Frontal cortex (tissue), 4 donors: Measurements from ENCODE around the gene ARHGAP28. TPM values are rescaled to one million over a fixed set of nuclear protein-coding genes. Genes with fewer than 3 reads are reported as not detected.
"Not testable (repeated sequence)": the region's sequence is repeated elsewhere in the genome, so short reads cannot be mapped to it uniquely, and the experiment has no call there.

ENCODE experiments used
- DNase-seq, 2 donors: peaks; one replicate each; pipeline ENCODE4 v3.0.0; 2012; ENCODE audit warnings: low spot score in 2 of 2
- FAIRE-seq: peaks from 2 replicates; lab custom pipeline; 2012; peaks lifted over from hg19 to GRCh38; lab: Jason Lieb, UNC
- total RNA-seq: library from RNA; depleted of rRNA; stranded (reverse); fragments of >200 nt; gene quantifications from one replicate; pipeline ENCODE4 v1.2.3, GENCODE V29; 2014
- donor health status: control.
- donor health status: control.
- donor health status: control.

ARHGAP28 gene
- total RNA-seq, 1 donor from 2014 or later: 15.9 TPM

GRCh38 chr18:6800309-6800708, 70.8 kb downstream of the ARHGAP28 start:
- DNase-seq, FAIRE-seq: not testable (repeated sequence)

- DNase-seq: no peak
- no peak for FAIRE-seq
Measured at GRCh38 chr18:6807515-6808257, 78.2 kb downstream of the ARHGAP28 start.

- FAIRE-seq (no peak), DNase-seq (no peak)
Measured at GRCh38 chr18:6810191-6810590, 80.7 kb downstream of the ARHGAP28 start.

GRCh38 chr18:6811816-6812215, 82.3 kb downstream of the ARHGAP28 start:
- no peak for DNase-seq
- FAIRE-seq: no peak

GRCh38 chr18:6814882-6815425, 85.4 kb downstream of the ARHGAP28 start:
- no peak for FAIRE-seq
- DNase-seq: no peak

GRCh38 chr18:6816154-6816553, 86.6 kb downstream of the ARHGAP28 start:
- DNase-seq (no peak), FAIRE-seq (no peak)

- DNase-seq: no peak
- FAIRE-seq: no peak
Measured at GRCh38 chr18:6819332-6819731, 89.8 kb downstream of the ARHGAP28 start.

GRCh38 chr18:6820314-6820713, 90.8 kb downstream of the ARHGAP28 start:
- FAIRE-seq: no peak
- no peak for DNase-seq

GRCh38 chr18:6821356-6821755, 91.8 kb downstream of the ARHGAP28 start:
- no peak for FAIRE-seq
- no peak for DNase-seq

GRCh38 chr18:6827161-6827560, 97.6 kb downstream of the ARHGAP28 start:
- DNase-seq, FAIRE-seq: not testable (repeated sequence)

GRCh38 chr18:6827566-6827965, 98.0 kb downstream of the ARHGAP28 start:
- not testable (repeated sequence) for FAIRE-seq

GRCh38 chr18:6830916-6831315, 101.4 kb downstream of the ARHGAP28 start:
- no peak for DNase-seq
- no peak for FAIRE-seq

More at GRCh38 chr18:6827566-6827965, 98.0 kb downstream of the ARHGAP28 start:
- DNase-seq: not testable (repeated sequence)

- DNase-seq: no peak
- FAIRE-seq: no peak
Measured at GRCh38 chr18:6835345-6835744, 105.8 kb downstream of the ARHGAP28 start.

GRCh38 chr18:6836331-6836730, 106.8 kb downstream of the ARHGAP28 start:
- FAIRE-seq (no peak), DNase-seq (no peak)

- no peak for FAIRE-seq
- DNase-seq: no peak
Measured at GRCh38 chr18:6837904-6838303, 108.4 kb downstream of the ARHGAP28 start.

- FAIRE-seq: no peak
- DNase-seq: no peak
Measured at GRCh38 chr18:6842081-6842480, 112.6 kb downstream of the ARHGAP28 start.

- DNase-seq (no peak), FAIRE-seq (no peak)
Measured at GRCh38 chr18:6843308-6843707, 113.8 kb downstream of the ARHGAP28 start.

GRCh38 chr18:6845521-6845920, 116.0 kb downstream of the ARHGAP28 start:
- not testable (repeated sequence) for FAIRE-seq

GRCh38 chr18:6850396-6850795, 120.9 kb downstream of the ARHGAP28 start:
- FAIRE-seq: no peak
- no peak for DNase-seq

More at GRCh38 chr18:6845521-6845920, 116.0 kb downstream of the ARHGAP28 start:
- DNase-seq: not testable (repeated sequence)

- FAIRE-seq: no peak
- no peak for DNase-seq
Measured at GRCh38 chr18:6851480-6851879, 122.0 kb downstream of the ARHGAP28 start.

- DNase-seq (no peak), FAIRE-seq (no peak)
Measured at GRCh38 chr18:6854811-6855210, 125.3 kb downstream of the ARHGAP28 start.
